HEK293 (cell line): ENCODE measurements around the gene LTBP1.
A peak's percentile ranks its signal among the peaks of the same experiment; 100 is the strongest.

Experiments
- BCL11A ChIP-seq: fragments of 450-650 bp; formaldehyde crosslinking; IDR thresholded peaks from 2 replicates; pipeline ENCODE4 v1.5.1; 2016; ENCODE audit warnings: low read depth, missing biosample characterization, missing genetic modification characterization
- GFI1B ChIP-seq: fragments of 450-650 bp; formaldehyde crosslinking; IDR thresholded peaks from 2 replicates; pipeline ENCODE4 v1.5.1; 2016; ENCODE audit warnings: missing biosample characterization, missing genetic modification characterization
- HOXA7 ChIP-seq: sonication (generic); formaldehyde crosslinking; IDR thresholded peaks from 2 replicates; pipeline ENCODE4 v1.8.1; 2022; ENCODE audit warnings: missing genetic modification reagents, borderline replicate concordance
- KLF9 ChIP-seq: fragments of 450-650 bp; formaldehyde crosslinking; IDR thresholded peaks from 2 replicates; pipeline ENCODE4 v1.5.1; 2016; ENCODE audit warnings: missing biosample characterization, missing genetic modification characterization, low read depth
- MYNN ChIP-seq: fragments of 450-650 bp; formaldehyde crosslinking; IDR thresholded peaks from 2 replicates; pipeline ENCODE4 v1.5.1; 2016; ENCODE audit warnings: missing biosample characterization, missing genetic modification characterization, borderline replicate concordance
- OSR2 ChIP-seq: fragments of 450-650 bp; formaldehyde crosslinking; IDR thresholded peaks from 2 replicates; pipeline ENCODE4 v1.5.1; 2016; ENCODE audit warnings: missing biosample characterization, missing genetic modification characterization
- PRDM4 ChIP-seq: fragments of 450-650 bp; formaldehyde crosslinking; IDR thresholded peaks from 2 replicates; pipeline ENCODE4 v1.5.1; 2017; ENCODE audit warnings: missing biosample characterization, missing genetic modification characterization
- REST ChIP-seq: fragments of 450-650 bp; formaldehyde crosslinking; IDR thresholded peaks from 2 replicates; pipeline ENCODE4 v1.5.1; 2016; ENCODE audit warnings: missing biosample characterization, missing genetic modification characterization
- ZBTB17 ChIP-seq: fragments of 450-650 bp; formaldehyde crosslinking; IDR thresholded peaks from 2 replicates; pipeline ENCODE4 v1.5.1; 2016; ENCODE audit warnings: missing biosample characterization, missing genetic modification characterization
- ZBTB20 ChIP-seq: fragments of 450-650 bp; formaldehyde crosslinking; IDR thresholded peaks from 2 replicates; pipeline ENCODE4 v1.5.1; 2016; ENCODE audit warnings: missing biosample characterization, missing genetic modification characterization
- ZBTB21 ChIP-seq: fragments of 450-650 bp; formaldehyde crosslinking; IDR thresholded peaks from 2 replicates; pipeline ENCODE4 v1.5.1; 2017; ENCODE audit warnings: missing biosample characterization, missing genetic modification characterization
- ZBTB6 ChIP-seq: fragments of 450-650 bp; formaldehyde crosslinking; IDR thresholded peaks from 2 replicates; pipeline ENCODE4 v1.5.1; 2017; ENCODE audit warnings: missing biosample characterization, missing genetic modification characterization
- ZBTB8A ChIP-seq: fragments of 450-650 bp; formaldehyde crosslinking; IDR thresholded peaks from 2 replicates; pipeline ENCODE4 v1.5.1; 2016; ENCODE audit warnings: missing biosample characterization, missing genetic modification characterization
- ZNF362 ChIP-seq: fragments of 450-650 bp; formaldehyde crosslinking; IDR thresholded peaks from 2 replicates; pipeline ENCODE4 v1.5.1; 2016; ENCODE audit warnings: missing biosample characterization, missing genetic modification characterization
- ZNF37A ChIP-seq: fragments of 450-650 bp; IDR thresholded peaks from 2 replicates; pipeline ENCODE4 v1.5.1; 2018; ENCODE audit warnings: missing biosample characterization, missing genetic modification characterization
- ZNF391 ChIP-seq: fragments of 450-650 bp; formaldehyde crosslinking; IDR thresholded peaks from 2 replicates; pipeline ENCODE4 v1.5.1; 2016; ENCODE audit warnings: low read depth, missing biosample characterization, missing genetic modification characterization, borderline replicate concordance
- ZNF501 ChIP-seq: fragments of 450-650 bp; formaldehyde crosslinking; IDR thresholded peaks from 2 replicates; pipeline ENCODE4 v1.5.1; 2016; ENCODE audit warnings: missing biosample characterization, missing genetic modification characterization
- ZNF514 ChIP-seq: fragments of 450-650 bp; formaldehyde crosslinking; IDR thresholded peaks from 2 replicates; pipeline ENCODE4 v1.5.1; 2016; ENCODE audit warnings: missing biosample characterization, missing genetic modification characterization
- ZNF518A ChIP-seq: fragments of 450-650 bp; formaldehyde crosslinking; conservative IDR thresholded peaks from 2 replicates; pipeline ENCODE4 v1.5.1; 2016; ENCODE audit warnings: low read depth, missing biosample characterization, missing genetic modification characterization
- ZNF544 ChIP-seq: fragments of 450-650 bp; formaldehyde crosslinking; IDR thresholded peaks from 2 replicates; pipeline ENCODE4 v1.5.0; 2017; ENCODE audit warnings: missing biosample characterization, missing genetic modification characterization
- ZNF580 ChIP-seq: fragments of 450-650 bp; formaldehyde crosslinking; IDR thresholded peaks from 2 replicates; pipeline ENCODE4 v1.5.1; 2016; ENCODE audit warnings: missing biosample characterization, missing genetic modification characterization
- ZNF639 ChIP-seq: fragments of 450-650 bp; formaldehyde crosslinking; IDR thresholded peaks from 2 replicates; pipeline ENCODE4 v1.5.1; 2016; ENCODE audit warnings: missing biosample characterization, missing genetic modification characterization
- ZNF777 ChIP-seq: fragments of 450-650 bp; formaldehyde crosslinking; IDR thresholded peaks from 2 replicates; pipeline ENCODE4 v1.5.1; 2017; ENCODE audit warnings: missing biosample characterization, missing genetic modification characterization, borderline replicate concordance
- ZSCAN4 ChIP-seq: fragments of 450-650 bp; formaldehyde crosslinking; IDR thresholded peaks from 2 replicates; pipeline ENCODE4 v1.5.1; 2017; ENCODE audit warnings: missing biosample characterization, missing genetic modification characterization

The LTBP1 gene

GRCh38 chr2:33014268-33014667, 67.5 kb downstream of the LTBP1 start (continued):
- TF ChIP-seq ZNF362 (tag by site-specific recombination) (peak; percentile 25; the same call in 1 of the 2 replicates), ZBTB20 (tag by site-specific recombination) (no peak), ZBTB17 (tag by site-specific recombination) (0 out of 2 replicates have a peak, but pooled peaks have one; percentile 13), ZNF514 (no peak), KLF9 (tag by site-specific recombination) (no peak), MYNN (tag by site-specific recombination) (no peak), ZNF639 (peak; percentile 49; the same call in 1 of the 2 replicates), BCL11A (no peak), ZBTB21 (tag by site-specific recombination) (peak; percentile 80), PRDM4 (tag by site-specific recombination) (no peak), ZNF501 (tag by site-specific recombination) (no peak), ZNF777 (tag by site-specific recombination) (no peak), ZSCAN4 (no peak), REST (tag by site-specific recombination) (no peak), GFI1B (tag by site-specific recombination) (no peak), ZNF544 (tag by site-specific recombination) (no peak), HOXA7 (CRISPR knock-in tag) (no peak), ZBTB6 (tag by site-specific recombination) (no peak), ZBTB8A (tag by site-specific recombination) (no peak), OSR2 (tag by site-specific recombination) (peak; percentile 30; the same call in 1 of the 2 replicates), ZNF518A (tag by site-specific recombination) (no peak), ZNF391 (tag by site-specific recombination) (0 out of 2 replicates have a peak, but pooled peaks have one; percentile 31), ZNF37A (tag by site-specific recombination) (no peak), ZNF580 (tag by site-specific recombination) (no peak)
